ENCODE results near the gene PLXNA2.

DNA sequence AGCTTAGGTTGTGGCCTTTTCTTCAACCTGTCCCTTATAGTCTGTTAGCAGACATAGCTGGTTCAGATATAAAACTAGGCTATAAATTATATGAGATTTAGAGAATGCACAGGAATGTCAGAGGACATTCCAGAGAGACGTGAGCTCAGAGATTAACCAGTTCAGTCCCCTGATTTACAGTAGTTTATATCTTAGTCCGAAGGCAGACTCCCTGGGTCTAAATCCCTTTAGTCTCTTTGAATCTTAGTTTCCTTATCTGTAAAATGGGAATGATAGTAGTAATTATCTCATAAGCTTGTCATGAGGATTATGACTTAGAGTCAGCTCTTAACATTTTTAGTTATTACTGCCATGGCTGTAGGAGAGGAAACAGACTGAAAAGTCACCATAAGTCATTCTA is 45.5 kb upstream of the PLXNA2 start:
- TF ChIP-seq FOXP1 (IDR thresholded peaks at IDR 0.05): no peak
- TF ChIP-seq FOXP1 (CRISPR knock-in tag; IDR thresholded peaks at IDR 0.05): no peak
- TF ChIP-seq, protein P1, sequence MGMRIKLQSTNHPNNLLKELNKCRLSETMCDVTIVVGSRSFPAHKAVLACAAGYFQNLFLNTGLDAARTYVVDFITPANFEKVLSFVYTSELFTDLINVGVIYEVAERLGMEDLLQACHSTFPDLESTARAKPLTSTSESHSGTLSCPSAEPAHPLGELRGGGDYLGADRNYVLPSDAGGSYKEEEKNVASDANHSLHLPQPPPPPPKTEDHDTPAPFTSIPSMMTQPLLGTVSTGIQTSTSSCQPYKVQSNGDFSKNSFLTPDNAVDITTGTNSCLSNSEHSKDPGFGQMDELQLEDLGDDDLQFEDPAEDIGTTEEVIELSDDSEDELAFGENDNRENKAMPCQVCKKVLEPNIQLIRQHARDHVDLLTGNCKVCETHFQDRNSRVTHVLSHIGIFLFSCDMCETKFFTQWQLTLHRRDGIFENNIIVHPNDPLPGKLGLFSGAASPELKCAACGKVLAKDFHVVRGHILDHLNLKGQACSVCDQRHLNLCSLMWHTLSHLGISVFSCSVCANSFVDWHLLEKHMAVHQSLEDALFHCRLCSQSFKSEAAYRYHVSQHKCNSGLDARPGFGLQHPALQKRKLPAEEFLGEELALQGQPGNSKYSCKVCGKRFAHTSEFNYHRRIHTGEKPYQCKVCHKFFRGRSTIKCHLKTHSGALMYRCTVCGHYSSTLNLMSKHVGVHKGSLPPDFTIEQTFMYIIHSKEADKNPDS (CRISPR knock-in tag; IDR thresholded peaks at IDR 0.05): no peak
- TF ChIP-seq ZKSCAN1 (IDR thresholded peaks at IDR 0.05; ENCODE audit: low read length): no peak
- no peak for TF ChIP-seq ZNF280D (CRISPR knock-in tag; IDR thresholded peaks at IDR 0.05)
- no peak for TF ChIP-seq SUZ12 (IDR thresholded peaks at IDR 0.05; ENCODE audit: low read depth, low read length)
- TF ChIP-seq NR1H2 (CRISPR knock-in tag; IDR thresholded peaks at IDR 0.05; ENCODE audit: borderline replicate concordance, low read depth): no peak
- no peak for TF ChIP-seq BHLHE40 (IDR thresholded peaks at IDR 0.05; ENCODE audit: low read length)
- TF ChIP-seq, protein P2, sequence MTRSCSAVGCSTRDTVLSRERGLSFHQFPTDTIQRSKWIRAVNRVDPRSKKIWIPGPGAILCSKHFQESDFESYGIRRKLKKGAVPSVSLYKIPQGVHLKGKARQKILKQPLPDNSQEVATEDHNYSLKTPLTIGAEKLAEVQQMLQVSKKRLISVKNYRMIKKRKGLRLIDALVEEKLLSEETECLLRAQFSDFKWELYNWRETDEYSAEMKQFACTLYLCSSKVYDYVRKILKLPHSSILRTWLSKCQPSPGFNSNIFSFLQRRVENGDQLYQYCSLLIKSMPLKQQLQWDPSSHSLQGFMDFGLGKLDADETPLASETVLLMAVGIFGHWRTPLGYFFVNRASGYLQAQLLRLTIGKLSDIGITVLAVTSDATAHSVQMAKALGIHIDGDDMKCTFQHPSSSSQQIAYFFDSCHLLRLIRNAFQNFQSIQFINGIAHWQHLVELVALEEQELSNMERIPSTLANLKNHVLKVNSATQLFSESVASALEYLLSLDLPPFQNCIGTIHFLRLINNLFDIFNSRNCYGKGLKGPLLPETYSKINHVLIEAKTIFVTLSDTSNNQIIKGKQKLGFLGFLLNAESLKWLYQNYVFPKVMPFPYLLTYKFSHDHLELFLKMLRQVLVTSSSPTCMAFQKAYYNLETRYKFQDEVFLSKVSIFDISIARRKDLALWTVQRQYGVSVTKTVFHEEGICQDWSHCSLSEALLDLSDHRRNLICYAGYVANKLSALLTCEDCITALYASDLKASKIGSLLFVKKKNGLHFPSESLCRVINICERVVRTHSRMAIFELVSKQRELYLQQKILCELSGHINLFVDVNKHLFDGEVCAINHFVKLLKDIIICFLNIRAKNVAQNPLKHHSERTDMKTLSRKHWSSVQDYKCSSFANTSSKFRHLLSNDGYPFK (CRISPR knock-in tag; IDR thresholded peaks at IDR 0.05; ENCODE audit: borderline replicate concordance): no peak

Data from HepG2 (cell line).